Mammary epithelial cell (primary cell): Measurements from ENCODE around the gene PM20D2.

Source experiments
- CTCF ChIP-seq, 2 donors: IDR thresholded peaks in 1 of 2; conservative IDR thresholded peaks in 1 of 2; 2 replicates each; pipeline ENCODE4 v1.5.1; 2011 to 2012; ENCODE audit warnings: inconsistent platforms in 2 of 2, low read length in 2 of 2, mild to moderate bottlenecking in 2 of 2, control low read depth in 1 of 2, low read depth in 1 of 2; ENCODE audit not compliant: insufficient read depth in 1 of 2; ENCODE audit errors: extremely low read depth in 1 of 2
- EZH2 ChIP-seq: IDR thresholded peaks from 2 replicates; pipeline ENCODE4 v1.6.1; 2012; ENCODE audit warnings: low read length, inconsistent platforms, borderline replicate concordance

GRCh38 chr6:89118931-89119330 is 26.9 kb upstream of the PM20D2 start:
- TF ChIP-seq CTCF (conservative IDR thresholded peaks at IDR 0.05 in 1 of 2, IDR thresholded peaks at IDR 0.05 in 1 of 2; ENCODE audit: extremely low read depth in 1 of 2, insufficient read depth in 1 of 2, low read depth in 1 of 2, low read length in 2 of 2) (no peak), EZH2 (no peak)
